A549 (cell line): ENCODE data around the gene CYP2D6. TPM values are rescaled to one million over a fixed set of nuclear protein-coding genes. Genes with fewer than 3 reads are reported as not detected.

Experiments used
- ATAC-seq, 2 experiments: fragments of 200-7000 bp in 1 of 2; fragments of >200 bp in 1 of 2; cut with Nextera tagmentation in 1 of 2; cut with Tn5 transposase in 1 of 2; 3 replicates each; pipeline versions ENCODE4 v1.8.0 to v1.9.1; 2018 to 2020; ENCODE audit warnings: mild to moderate bottlenecking in 1 of 2, moderate library complexity in 1 of 2
- CTCF ChIA-PET: fragments of 300-600 bp; sonication (Branson Sonifier 250); formaldehyde crosslinking; extraction: SDS; loops from one replicate; lab custom pipeline; 2021; ENCODE audit warnings: antibody characterized with exemption, inconsistent platforms; lab: Yijun Ruan, JAX
- POLR2A ChIA-PET: fragments of 350-600 bp; formaldehyde crosslinking; extraction: SDS; loops from one replicate; lab custom pipeline; 2021; ENCODE audit warnings: antibody characterized with exemption, inconsistent platforms; lab: Yijun Ruan, JAX
- DNase-seq, 2 experiments: peaks; one replicate each; pipeline versions ENCODE4 v3.0.0 to v3.0.0-alpha.2; 2011 to 2016; ENCODE audit warnings: low read depth in 1 of 2, low spot score in 1 of 2
- FAIRE-seq: peaks from 2 replicates; lab custom pipeline; 2011; peaks lifted over from hg19 to GRCh38; lab: Jason Lieb, UNC
- H3K27ac ChIP-seq, 2 experiments: fragments of >200 bp; sonication (Bioruptor Twin); formaldehyde crosslinking; 3 replicates each; pipeline ENCODE4 v1.5.1; 2016 to 2017
- H3K4me1 ChIP-seq: fragments of >200 bp; sonication (Bioruptor Twin); formaldehyde crosslinking; 3 replicates; pipeline ENCODE4 v1.6.1; 2016
- H3K4me2 ChIP-seq: fragments of >200 bp; sonication (Bioruptor Twin); formaldehyde crosslinking; 3 replicates; pipeline ENCODE4 v1.6.1; 2016
- H3K4me3 ChIP-seq: fragments of >200 bp; sonication (Bioruptor Twin); formaldehyde crosslinking; 3 replicates; pipeline ENCODE4 v1.5.1; 2016
- H3K9me3 ChIP-seq: fragments of >200 bp; sonication (Bioruptor Twin); formaldehyde crosslinking; 3 replicates; pipeline ENCODE4 v1.6.1; 2016
- ATOH8 ChIP-seq: fragments of 250-450 bp; sonication (Bioruptor Pico); IDR thresholded peaks from 2 replicates; pipeline ENCODE4 v1.5.0; 2020; ENCODE audit warnings: low read depth, mild to moderate bottlenecking, moderate library complexity
- BCL3 ChIP-seq: fragments of >200 bp; sonication (Bioruptor Twin); formaldehyde crosslinking; IDR thresholded peaks from 3 replicates; pipeline ENCODE4 v1.6.1; 2016
- CBX8 ChIP-seq: fragments of 200-600 bp; sonication (generic); IDR thresholded peaks from 2 replicates; pipeline ENCODE4 v1.6.1; 2016
- CEBPB ChIP-seq, 2 experiments: fragments of >200 bp in 1 of 2; sonication (Bioruptor Twin) in 1 of 2; formaldehyde crosslinking in 1 of 2; IDR thresholded peaks; 2 replicates each; pipeline ENCODE4 v1.6.1; 2012 to 2016
- CHD2 ChIP-seq: fragments of 150-350 bp; IDR thresholded peaks from 2 replicates; pipeline ENCODE4 v1.6.1; 2014; ENCODE audit warnings: low read length; ENCODE audit not compliant: partially characterized antibody
- CTCF ChIP-seq: fragments of >200 bp; sonication (Bioruptor Twin); formaldehyde crosslinking; IDR thresholded peaks from 3 replicates; pipeline ENCODE4 v1.5.1; 2016
- EHF ChIP-seq: fragments of 250-450 bp; sonication (Bioruptor Pico); IDR thresholded peaks from 2 replicates; pipeline ENCODE4 v1.5.0; 2020; ENCODE audit warnings: mild to moderate bottlenecking
- EP300 ChIP-seq, 2 experiments: fragments of >200 bp; sonication (Bioruptor Twin); formaldehyde crosslinking; IDR thresholded peaks; 2 replicates in 1 of 2; 3 replicates in 1 of 2; pipeline ENCODE4 v1.6.1; 2016 to 2017
- FOSL2 ChIP-seq, 2 experiments: fragments of 450-650 bp in 1 of 2; fragments of >200 bp in 1 of 2; sonication (Bioruptor Twin) in 1 of 2; formaldehyde crosslinking; IDR thresholded peaks; 2 replicates each; pipeline versions ENCODE4 v1.5.0 to v1.6.1; 2016 to 2020; ENCODE audit warnings: mild to moderate bottlenecking in 1 of 2, moderate library complexity in 1 of 2
- HDAC2 ChIP-seq: fragments of 200-600 bp; sonication (generic); IDR thresholded peaks from 2 replicates; pipeline ENCODE4 v1.6.1; 2016
- HES2 ChIP-seq: fragments of >200 bp; sonication (Bioruptor Twin); formaldehyde crosslinking; IDR thresholded peaks from 2 replicates; pipeline ENCODE4 v1.6.1; 2016
- HEYL ChIP-seq: fragments of 250-450 bp; sonication (Bioruptor Pico); IDR thresholded peaks from 2 replicates; pipeline ENCODE4 v1.8.0; 2021; ENCODE audit warnings: mild to moderate bottlenecking, moderate library complexity
- HMGXB4 ChIP-seq: fragments of 250-450 bp; sonication (Bioruptor Pico); IDR thresholded peaks from 2 replicates; pipeline ENCODE4 v1.5.0; 2021; ENCODE audit warnings: mild to moderate bottlenecking, moderate library complexity, borderline replicate concordance
- HOXA7 ChIP-seq: fragments of 250-450 bp; sonication (Bioruptor Pico); IDR thresholded peaks from 2 replicates; pipeline ENCODE4 v1.5.0; 2020; ENCODE audit warnings: mild to moderate bottlenecking, moderate library complexity
- HOXB13 ChIP-seq: fragments of 250-450 bp; sonication (Bioruptor Pico); IDR thresholded peaks from 2 replicates; pipeline ENCODE4 v1.5.0; 2020; ENCODE audit warnings: low read depth, mild to moderate bottlenecking, moderate library complexity
- HOXB5 ChIP-seq: fragments of 250-450 bp; sonication (Bioruptor Pico); IDR thresholded peaks from 2 replicates; pipeline ENCODE4 v1.5.0; 2020; ENCODE audit warnings: mild to moderate bottlenecking, moderate library complexity
- JUNB ChIP-seq: fragments of >200 bp; sonication (Bioruptor Twin); formaldehyde crosslinking; IDR thresholded peaks from 2 replicates; pipeline ENCODE4 v1.6.1; 2016
- KDM5A ChIP-seq: fragments of 200-600 bp; sonication (generic); IDR thresholded peaks from 2 replicates; pipeline ENCODE4 v1.6.1; 2016; ENCODE audit warnings: antibody characterized with exemption, mild to moderate bottlenecking
- MAX ChIP-seq: IDR thresholded peaks from 2 replicates; pipeline ENCODE4 v1.6.1; 2012
- NPAS2 ChIP-seq: fragments of 250-450 bp; sonication (Bioruptor Pico); IDR thresholded peaks from 2 replicates; pipeline ENCODE4 v1.8.0; 2022; ENCODE audit warnings: mild to moderate bottlenecking, moderate library complexity, borderline replicate concordance
- POLR2A ChIP-seq: IDR thresholded peaks from 2 replicates; pipeline ENCODE4 v1.6.1; 2012; ENCODE audit warnings: mild to moderate bottlenecking, low read length
- RARB ChIP-seq: fragments of 250-450 bp; sonication (Bioruptor Pico); IDR thresholded peaks from 2 replicates; pipeline ENCODE4 v1.8.0; 2021; ENCODE audit warnings: mild to moderate bottlenecking, moderate library complexity
- RFX5 ChIP-seq: fragments of 450-650 bp; IDR thresholded peaks from 2 replicates; pipeline ENCODE4 v1.7.1; 2014; ENCODE audit warnings: antibody characterized with exemption, mild to moderate bottlenecking, moderate library complexity
- RNF2 ChIP-seq: fragments of 200-600 bp; sonication (generic); IDR thresholded peaks from 2 replicates; pipeline ENCODE4 v1.6.1; 2016; ENCODE audit warnings: low read depth, mild to moderate bottlenecking, antibody characterized with exemption, moderate library complexity, borderline replicate concordance
- SMC3 ChIP-seq: fragments of >200 bp; sonication (Bioruptor Twin); formaldehyde crosslinking; IDR thresholded peaks from 3 replicates; pipeline ENCODE4 v1.6.1; 2018; ENCODE audit warnings: inconsistent platforms
- SREBF2 ChIP-seq: fragments of 450-650 bp; IDR thresholded peaks from 2 replicates; pipeline ENCODE4 v1.6.1; 2014; ENCODE audit warnings: mild to moderate bottlenecking, moderate library complexity
- TP53 ChIP-seq: fragments of 250-450 bp; sonication (Bioruptor Pico); IDR thresholded peaks from 2 replicates; pipeline ENCODE4 v1.5.0; 2021; ENCODE audit warnings: mild to moderate bottlenecking, moderate library complexity
- ZC3H11A ChIP-seq: fragments of 450-650 bp; IDR thresholded peaks from 2 replicates; pipeline ENCODE4 v1.6.1; 2014; ENCODE audit warnings: antibody characterized with exemption, mild to moderate bottlenecking
- ZFP36 ChIP-seq: fragments of 450-650 bp; IDR thresholded peaks from 2 replicates; pipeline ENCODE4 v1.6.1; 2014; ENCODE audit warnings: borderline replicate concordance; ENCODE audit not compliant: partially characterized antibody
- ZNF302 ChIP-seq: fragments of 250-450 bp; sonication (Bioruptor Pico); IDR thresholded peaks from 2 replicates; pipeline ENCODE4 v1.9.0; 2021; ENCODE audit warnings: inconsistent platforms, mild to moderate bottlenecking, moderate library complexity
- ZSCAN20 ChIP-seq: fragments of 250-450 bp; sonication (Bioruptor Pico); IDR thresholded peaks from 2 replicates; pipeline ENCODE4 v1.8.0; 2022; ENCODE audit warnings: mild to moderate bottlenecking, moderate library complexity
- WGBS: methylation state at CpG from one replicate; pipeline ENCODE4 v1.1.6; 2017; ENCODE audit errors: missing lambda C conversion rate; 5-methylcytosine and 5-hydroxymethylcytosine counted together
- polyA plus RNA-seq, 4 experiments: library from polyadenylated mRNA; depleted of rRNA in 3 of 4; stranded (reverse); fragments of >200 nt; fragmentation: RNase III in 1 of 4; extraction: RNeasy Plus Mini Kit Qiagen cat#74134 plus additional on column Dnase treatment in 1 of 4; gene quantifications; 2 replicates in 3 of 4; 3 replicates in 1 of 4; pipeline ENCODE4 v1.2.3, GENCODE V29; 2011 to 2017
- TF ChIP-seq, protein P1 (sequence below): IDR thresholded peaks from 2 replicates; pipeline ENCODE4 v1.6.1; 2012

Gene CYP2D6
- polyA plus RNA-seq, 2 of the 4 experiments (the other 2 are of a cell fraction) = 0.59 to 0.63 TPM

- FAIRE-seq (no peak), ATAC-seq (no peak), DNase-seq (no peak)
- Histone ChIP-seq H3K9me3 (no peaks in the 10 kb centered on the region), H3K27ac (no peak overlapping the region), H3K4me3 (no peak overlapping the region), H3K4me2 (no peak overlapping the region), H3K4me1 (peaks cover 6% of the 10 kb centered on the region)
- TF ChIP-seq EHF (CRISPR knock-in tag) (no peak), CHD2 (no peak), CBX8 (no peak), NPAS2 (no peak), TP53 (CRISPR knock-in tag) (no peak), KDM5A (no peak), ZC3H11A (no peak), SMC3 (no peak), HDAC2 (no peak), SREBF2 (no peak), HES2 (no peak), HOXB5 (CRISPR knock-in tag) (no peak), ZFP36 (no peak), RFX5 (no peak), ATOH8 (no peak), CEBPB (IDR thresholded peaks at IDR 0.05) (no peak), ZNF302 (CRISPR knock-in tag) (no peak)
- TF ChIP-seq, protein P1, sequence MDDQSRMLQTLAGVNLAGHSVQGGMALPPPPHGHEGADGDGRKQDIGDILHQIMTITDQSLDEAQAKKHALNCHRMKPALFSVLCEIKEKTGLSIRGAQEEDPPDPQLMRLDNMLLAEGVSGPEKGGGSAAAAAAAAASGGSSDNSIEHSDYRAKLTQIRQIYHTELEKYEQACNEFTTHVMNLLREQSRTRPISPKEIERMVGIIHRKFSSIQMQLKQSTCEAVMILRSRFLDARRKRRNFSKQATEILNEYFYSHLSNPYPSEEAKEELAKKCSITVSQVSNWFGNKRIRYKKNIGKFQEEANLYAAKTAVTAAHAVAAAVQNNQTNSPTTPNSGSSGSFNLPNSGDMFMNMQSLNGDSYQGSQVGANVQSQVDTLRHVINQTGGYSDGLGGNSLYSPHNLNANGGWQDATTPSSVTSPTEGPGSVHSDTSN = no peak
- POLR2A ChIA-PET = no interaction called here
- WGBS = 50% methylated on average over 2 of the region's 2 CpGs
- CTCF ChIA-PET = interaction anchor here (0.8 to 1.1 kb wide), 3 partner anchors 12 to 289 kb away, joined by 3 to 5 read pairs (median 3); partner anchors contain the start of gene NDUFA6
Measured at GRCh38 chr22:42156121-42156520, 25.5 kb upstream of the CYP2D6 start.

- ChIA-PET POLR2A (no interaction called here), CTCF (interaction anchor here (1.1 kb wide), 1 partner anchor 13 kb away, joined by 3 read pairs; no protein-coding TSS in a partner anchor)
- no peaks in the 10 kb centered on the region for H3K4me1 ChIP-seq
- no peak overlapping the region for H3K27ac ChIP-seq
- 83% methylated on average over 7 of the region's 7 CpGs for WGBS
- DNase-seq (no peak), FAIRE-seq (no peak), ATAC-seq (no peak)
- H3K9me3 ChIP-seq = no peaks in the 10 kb centered on the region
- H3K4me3 ChIP-seq = no peak overlapping the region
- H3K4me2 ChIP-seq = no peak overlapping the region
- no peak for TF ChIP-seq BCL3
- no peak for TF ChIP-seq RARB
- TF ChIP-seq TP53 (CRISPR knock-in tag) = no peak
- no peak for TF ChIP-seq EP300 (IDR thresholded peaks at IDR 0.05)
- TF ChIP-seq RNF2 = no peak
- no peak for TF ChIP-seq MAX
- TF ChIP-seq HOXB13 (CRISPR knock-in tag) = no peak
- TF ChIP-seq, protein P1 = no peak
- TF ChIP-seq ZSCAN20 (CRISPR knock-in tag) = no peak
- no peak for TF ChIP-seq HEYL (CRISPR knock-in tag)
- no peak for TF ChIP-seq HMGXB4 (CRISPR knock-in tag)
- no peak for TF ChIP-seq HOXA7
- no peak for TF ChIP-seq CTCF
- TF ChIP-seq JUNB = no peak
- no peak for TF ChIP-seq POLR2A
- no peak for TF ChIP-seq FOSL2 (IDR thresholded peaks at IDR 0.05)
- TF ChIP-seq FOSL2 (CRISPR knock-in tag; IDR thresholded peaks at IDR 0.05) = no peak
Measured at GRCh38 chr22:42155053-42155543, 24.5 kb upstream of the CYP2D6 start.
